ENCODE data around the gene PACS1.
"Not testable (repeated sequence)": the region's sequence is repeated elsewhere in the genome, so short reads cannot be mapped to it uniquely, and the experiment has no call there.

Gene PACS1

GRCh38 chr11:66089067-66089466 is 19.0 kb downstream of the PACS1 start:
- no peak for DNase-seq (ENCODE audit: extremely low spot score)
- POLR2A ChIA-PET, result interaction anchor here (1.1 to 1.4 kb wide), 2 partner anchors 17 to 37 kb away, joined by 4 read pairs; partner anchors contain the start of gene SF3B2
- CTCF ChIA-PET, result interaction anchor here (0.5 kb wide), 1 partner anchor 134 kb away, joined by 6 read pairs; no protein-coding TSS in a partner anchor
- TF ChIP-seq FOXA1 (IDR thresholded peaks at IDR 0.05) (no peak), CTBP1 (IDR thresholded peaks at IDR 0.05; ENCODE audit: borderline replicate concordance) (no peak), BHLHE40 (IDR thresholded peaks at IDR 0.05; ENCODE audit: borderline replicate concordance) (no peak), SP1 (IDR thresholded peaks at IDR 0.05) (no peak)

GRCh38 chr11:66090288-66090687 is 20.2 kb downstream of the PACS1 start:
- no peak for DNase-seq (ENCODE audit: extremely low spot score)
- ChIA-PET CTCF (no interaction called here), POLR2A (no interaction called here)
- TF ChIP-seq ARNT (IDR thresholded peaks at IDR 0.05), result no peak

GRCh38 chr11:66092125-66092524 is 22.1 kb downstream of the PACS1 start:
- DNase-seq (ENCODE audit: extremely low spot score); POLR2A ChIA-PET; CTCF ChIA-PET: not testable (repeated sequence)

- DNase-seq (ENCODE audit: extremely low spot score); CTCF ChIA-PET; POLR2A ChIA-PET: not testable (repeated sequence)
Measured at GRCh38 chr11:66099746-66100145, 29.7 kb downstream of the PACS1 start.

GRCh38 chr11:66100272-66101065 is 30.4 kb downstream of the PACS1 start:
- CTCF ChIA-PET, result no interaction called here
- no peak for DNase-seq (ENCODE audit: extremely low spot score)
- TF ChIP-seq NFRKB (IDR thresholded peaks at IDR 0.05) (no peak), ZNF384 (IDR thresholded peaks at IDR 0.05) (no peak), PKNOX1 (IDR thresholded peaks at IDR 0.05) (no peak), ARNT (IDR thresholded peaks at IDR 0.05) (no peak), SUZ12 (IDR thresholded peaks at IDR 0.05) (no peak), FOXA1 (IDR thresholded peaks at IDR 0.05) (no peak), HDGF (IDR thresholded peaks at IDR 0.05; ENCODE audit: borderline replicate concordance) (no peak), TARDBP (IDR thresholded peaks at IDR 0.05) (no peak), SP1 (IDR thresholded peaks at IDR 0.05) (no peak), CTBP1 (IDR thresholded peaks at IDR 0.05; ENCODE audit: borderline replicate concordance) (no peak), LEF1 (IDR thresholded peaks at IDR 0.05; ENCODE audit: borderline replicate concordance) (no peak), BHLHE40 (IDR thresholded peaks at IDR 0.05; ENCODE audit: borderline replicate concordance) (no peak)
- POLR2A ChIA-PET, result no interaction called here

GRCh38 chr11:66101066-66101464 is 31.0 kb downstream of the PACS1 start:
- no peak for TF ChIP-seq ELF4 (IDR thresholded peaks at IDR 0.05)
- no peak for TF ChIP-seq ARNT (IDR thresholded peaks at IDR 0.05)
- TF ChIP-seq FOXA1 (IDR thresholded peaks at IDR 0.05), result no peak
- no peak for TF ChIP-seq LEF1 (IDR thresholded peaks at IDR 0.05; ENCODE audit: borderline replicate concordance)
- TF ChIP-seq FOXK2 (IDR thresholded peaks at IDR 0.05), result no peak
- TF ChIP-seq FOXM1 (IDR thresholded peaks at IDR 0.05; ENCODE audit: borderline replicate concordance), result no peak
- TF ChIP-seq PKNOX1 (IDR thresholded peaks at IDR 0.05), result no peak
- TF ChIP-seq CTBP1 (IDR thresholded peaks at IDR 0.05; ENCODE audit: borderline replicate concordance), result no peak
- TF ChIP-seq SUZ12 (IDR thresholded peaks at IDR 0.05), result no peak
- no peak for TF ChIP-seq BHLHE40 (IDR thresholded peaks at IDR 0.05; ENCODE audit: borderline replicate concordance)
- TF ChIP-seq TARDBP (IDR thresholded peaks at IDR 0.05), result no peak
- TF ChIP-seq ZNF384 (IDR thresholded peaks at IDR 0.05), result no peak
- TF ChIP-seq HDGF (IDR thresholded peaks at IDR 0.05; ENCODE audit: borderline replicate concordance), result no peak
- no peak for TF ChIP-seq SP1 (IDR thresholded peaks at IDR 0.05)
- no peak for TF ChIP-seq L3MBTL2 (conservative IDR thresholded peaks at IDR 0.05)
- TF ChIP-seq NFRKB (IDR thresholded peaks at IDR 0.05), result no peak
- no peak for DNase-seq (ENCODE audit: extremely low spot score)
- ChIA-PET CTCF (no interaction called here), POLR2A (no interaction called here)

- ChIA-PET CTCF (interaction anchor here (0.7 kb wide), 1 partner anchor 17 kb away, joined by 7 read pairs; no protein-coding TSS in a partner anchor), POLR2A (no interaction called here)
- no peak for DNase-seq (ENCODE audit: extremely low spot score)
- TF ChIP-seq PKNOX1 (IDR thresholded peaks at IDR 0.05) (peak; percentile 66), ELF4 (IDR thresholded peaks at IDR 0.05) (no peak)
Measured at GRCh38 chr11:66104057-66104638, 34.1 kb downstream of the PACS1 start.

All from HEK293T (cell line).